K562 (cell line): ENCODE measurements around the gene SRL. TPM values are rescaled to one million over a fixed set of nuclear protein-coding genes. Genes with fewer than 3 reads are reported as not detected.
A peak's percentile ranks its signal among the peaks of the same experiment; 100 is the strongest.

Experiments used
- ATAC-seq: fragments of 200-7000 bp; cut with Tn5 transposase; 3 replicates; pipeline ENCODE4 v1.9.1; 2020; ENCODE audit warnings: moderate library complexity
- BruUV-seq: library from RNA; stranded (reverse); fragments of 400-500 nt; replicated peaks from 2 replicates; lab custom pipeline; 2021; lab: Mats Ljungman, UMichigan
- CTCF ChIA-PET: fragments of 300-600 bp; formaldehyde crosslinking; extraction: SDS; loops from one replicate; lab custom pipeline; 2021; ENCODE audit warnings: low intra/inter-chr PET ratio; lab: Yijun Ruan, JAX
- POLR2A ChIA-PET: fragments of 300-600, 350-650 bp; sonication (Branson Sonifier 250); formaldehyde crosslinking; extraction: SDS; loops from one replicate; lab custom pipeline; 2021; ENCODE audit warnings: antibody characterized with exemption, inconsistent platforms; lab: Yijun Ruan, JAX
- DNase-seq, 4 experiments: peaks; one replicate each; pipeline versions ENCODE4 v3.0.0 to v3.0.0-alpha.2; 2011 to 2018; ENCODE audit warnings: low spot score in 3 of 4, mixed read lengths in 3 of 4; ENCODE audit errors: extremely low read depth in 1 of 4
- FAIRE-seq: peaks from 2 replicates; lab custom pipeline; 2011; peaks lifted over from hg19 to GRCh38; lab: Jason Lieb, UNC
- H2AFZ ChIP-seq: 2 replicates; pipeline ENCODE4 v1.6.0; 2011; ENCODE audit warnings: low read depth, low read length, control low read depth, inconsistent platforms
- H3K27ac ChIP-seq: fragments of 200-600 bp; 3 replicates; pipeline ENCODE4 v1.8.0; 2011; ENCODE audit warnings: low read depth, mild to moderate bottlenecking, control low read depth, inconsistent platforms, low read length, moderate library complexity, mixed read lengths; ENCODE audit errors: extremely low read depth
- H3K27me3 ChIP-seq, 2 experiments: fragments of 300-600 bp in 1 of 2; 2 replicates in 1 of 2; 3 replicates in 1 of 2; pipeline versions ENCODE4 v1.6.0 to v1.8.0; 2011; ENCODE audit warnings: inconsistent platforms in 2 of 2, low read length in 2 of 2, mild to moderate bottlenecking in 1 of 2, mixed read lengths in 1 of 2, moderate library complexity in 1 of 2; ENCODE audit not compliant: control insufficient read depth in 2 of 2, insufficient read depth in 2 of 2
- H3K36me3 ChIP-seq: fragments of 300-600 bp; 3 replicates; pipeline ENCODE4 v1.8.0; 2011; ENCODE audit warnings: mild to moderate bottlenecking, low read length, inconsistent platforms; ENCODE audit not compliant: control insufficient read depth, insufficient read depth
- H3K4me1 ChIP-seq, 2 experiments: fragments of 200-600 bp in 1 of 2; replicated peaks in 1 of 2; 2 replicates in 1 of 2; 3 replicates in 1 of 2; pipeline versions ENCODE4 v1.5.1 to v1.8.0; 2011; ENCODE audit warnings: inconsistent platforms in 2 of 2, low read length in 2 of 2, mild to moderate bottlenecking in 1 of 2, mixed read lengths in 1 of 2, moderate library complexity in 1 of 2; ENCODE audit not compliant: control insufficient read depth in 2 of 2, insufficient read depth in 2 of 2
- H3K4me2 ChIP-seq: 2 replicates; pipeline ENCODE4 v1.6.1; 2011; ENCODE audit warnings: low read length, control low read depth, inconsistent platforms, mixed read lengths; ENCODE audit not compliant: insufficient read depth
- H3K4me3 ChIP-seq: fragments of 200-600 bp; sonication (generic), shearing (Covaris generic); 2 replicates; pipeline ENCODE4 v1.5.1; 2016; ENCODE audit warnings: control low read depth, inconsistent platforms
- H3K79me2 ChIP-seq: fragments of 200-600 bp; 3 replicates; pipeline ENCODE4 v1.8.0; 2011; ENCODE audit warnings: low read length, inconsistent platforms; ENCODE audit not compliant: control insufficient read depth, insufficient read depth
- H3K9ac ChIP-seq, 2 experiments: 2 replicates each; pipeline versions ENCODE4 v1.6.0 to v1.6.1; 2011; ENCODE audit warnings: low read depth in 2 of 2, low read length in 2 of 2, control low read depth in 1 of 2, inconsistent platforms in 1 of 2, mild to moderate bottlenecking in 1 of 2, mixed read lengths in 1 of 2; ENCODE audit not compliant: insufficient read depth in 1 of 2
- H3K9me1 ChIP-seq: one replicate; pipeline ENCODE4 v1.6.0; 2011; ENCODE audit warnings: inconsistent platforms, mild to moderate bottlenecking, low read length, moderate library complexity; ENCODE audit not compliant: control insufficient read depth, insufficient read depth
- H3K9me3 ChIP-seq: replicated peaks from 2 replicates; pipeline ENCODE4 v1.5.1; 2011; ENCODE audit warnings: low read depth, low read length, inconsistent platforms; ENCODE audit not compliant: control insufficient read depth, insufficient read depth
- H4K20me1 ChIP-seq: replicated peaks from 2 replicates; pipeline ENCODE4 v1.6.1; 2011; ENCODE audit warnings: low read length, inconsistent platforms, mixed read lengths; ENCODE audit not compliant: control insufficient read depth, insufficient read depth
- JUN ChIP-seq, 2 experiments: sonication (generic) in 1 of 2; formaldehyde crosslinking in 1 of 2; IDR thresholded peaks; 2 replicates each; pipeline versions ENCODE4 v1.6.1 to v1.8.0; 2012 to 2022; ENCODE audit warnings: borderline replicate concordance in 2 of 2, mild to moderate bottlenecking in 2 of 2, improper control_type of control experiment in 1 of 2, low read depth in 1 of 2, low read length in 1 of 2, missing genetic modification reagents in 1 of 2
- NFIC ChIP-seq: fragments of 450-650 bp; IDR thresholded peaks from 2 replicates; pipeline ENCODE4 v1.6.1; 2017; ENCODE audit warnings: mild to moderate bottlenecking, inconsistent platforms
- ZFX ChIP-seq: sonication (generic); formaldehyde crosslinking; IDR thresholded peaks from 2 replicates; pipeline ENCODE4 v1.8.0; 2022; ENCODE audit warnings: mild to moderate bottlenecking, missing genetic modification reagents, moderate library complexity
- WGBS: fragments of 100-300 bp; shearing (Covaris generic); methylation state at CpG from one replicate; pipeline ENCODE4 v1.1.6; 2016; ENCODE audit warnings: low coverage, mixed read lengths; ENCODE audit not compliant: insufficient coverage; ENCODE audit errors: missing lambda C conversion rate; 5-methylcytosine and 5-hydroxymethylcytosine counted together
- in situ Hi-C: fragments of 300-500 bp; cut with MboI; formaldehyde crosslinking; loops from 4 replicates; pipeline ENCODE4 v1.15.0; 2018; ENCODE audit warnings: inconsistent platforms, mixed read lengths
- intact Hi-C: fragments of 100-400 bp; cut with micrococcal nuclease; formaldehyde crosslinking; loops from 2 replicates; pipeline ENCODE4 v1.14.2; 2022
- polyA plus RNA-seq, 8 experiments: library from polyadenylated mRNA; depleted of rRNA in 4 of 8; stranded (reverse) in 5 of 8; unstranded in 3 of 8; fragments of >200 nt; fragmentation: Nextera tagmentation in 2 of 8; fragmentation: Illumina TruSeq in 1 of 8; extraction: Ambion mirVana in 2 of 8; extraction: Trizol in 1 of 8; gene quantifications; 2 replicates each; pipeline versions ENCODE4 v1.2.1 to v1.2.3, GENCODE V29; 2011 to 2014; ENCODE audit warnings: inconsistent platforms in 1 of 8, missing spikeins in 1 of 8
- total RNA-seq, 7 experiments: library from RNA; depleted of rRNA in 6 of 7; stranded (reverse); fragments of >200 nt in 6 of 7; fragmentation: Illumina TruSeq in 2 of 7; extraction: Trizol in 2 of 7; gene quantifications; 2 replicates each; pipeline versions ENCODE4 v1.2.1 to v1.2.3, GENCODE V29; 2011 to 2021; ENCODE audit warnings: low replicate concordance in 1 of 7

SRL gene
- total and polyA plus RNA-seq, 9 of the 15 experiments (the other 6 are each of a cell fraction or from before 2014, with no cell fraction given), result 0.01 TPM; not detected in 8

DNA sequence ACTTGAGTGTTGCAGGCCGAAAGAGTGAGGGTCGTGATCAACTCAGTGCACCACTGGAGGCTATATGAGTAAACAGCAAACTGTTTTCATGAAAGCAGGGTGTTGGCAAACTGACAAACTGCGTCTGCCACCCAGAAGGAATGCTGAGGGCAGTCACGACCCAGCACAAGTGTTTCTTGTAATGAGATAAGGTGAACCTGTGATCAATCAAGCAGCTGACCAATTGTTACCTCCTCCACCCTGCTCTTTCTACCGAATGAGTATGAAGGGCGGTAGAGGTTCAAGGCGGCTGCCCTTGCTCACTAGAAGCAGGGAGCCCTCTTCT, 5.5 kb upstream of the SRL start:
- Histone ChIP-seq H3K9ac (peak overlapping the region in 1 of 2 experiments; percentile 84; a peak in 2 of 4 replicates), H3K4me2 (no peak overlapping the region), H3K27me3 (no peaks in the 10 kb centered on the region), H4K20me1 (no peaks in the 10 kb centered on the region), H3K4me3 (no peak overlapping the region), H2AFZ (0 out of 2 replicates have a peak overlapping the region, but pooled peaks have one; percentile 57), H3K9me1 (no peaks in the 10 kb centered on the region), H3K79me2 (peaks cover under 1% of the 10 kb centered on the region; the same call in 1 of the 3 replicates), H3K9me3 (peaks cover 11% of the 10 kb centered on the region), H3K27ac (no peak overlapping the region), H3K36me3 (peaks cover 2% of the 10 kb centered on the region; the same call in 1 of the 3 replicates), H3K4me1 (peaks cover 31 to 43% of the 10 kb centered on the region in 2 experiments)
- intact Hi-C loops, result no loop called here
- in situ Hi-C loops, result no loop called here
- TF ChIP-seq NFIC (0 out of 2 replicates have a peak, but pooled peaks have one; percentile 9), JUN (IDR thresholded peaks at IDR 0.05; ENCODE audit: borderline replicate concordance, low read depth, low read length) (no peak), JUN (CRISPR knock-in tag; IDR thresholded peaks at IDR 0.05; ENCODE audit: borderline replicate concordance) (no peak), ZFX (CRISPR knock-in tag) (peak; percentile 38)
- ChIA-PET POLR2A (interaction anchor here (0.9 kb wide), 1 partner anchor 23 kb away, joined by 3 read pairs; no protein-coding TSS in a partner anchor), CTCF (interaction anchor here (0.6 kb wide), 1 partner anchor 24 kb away, joined by 4 read pairs; no protein-coding TSS in a partner anchor)
- WGBS, result 63% methylated on average over 7 of the region's 7 CpGs
- BruUV-seq, result no TSS peak
- DNase-seq, result no peak
- FAIRE-seq, result no peak
- ATAC-seq, result no peak
